HepG2 (cell line): ENCODE results near the gene AGTRAP. TPM values are rescaled to one million over a fixed set of nuclear protein-coding genes. Genes with fewer than 3 reads are reported as not detected.

ENCODE experiments used
- ATAC-seq: fragments of 200-7000 bp; cut with Tn5 transposase; 3 replicates; pipeline ENCODE4 v1.9.1; 2020; ENCODE audit warnings: mild to moderate bottlenecking, moderate library complexity
- BruUV-seq: library from RNA; stranded (reverse); fragments of 400-500 nt; replicated peaks from 2 replicates; lab custom pipeline; 2021; lab: Mats Ljungman, UMichigan
- CTCF ChIA-PET: fragments of 300-600 bp; formaldehyde crosslinking; extraction: SDS; loops from one replicate; lab custom pipeline; 2021; ENCODE audit warnings: low total read pairs, inconsistent platforms, low intra/inter-chr PET ratio; lab: Yijun Ruan, JAX
- POLR2A ChIA-PET: fragments of 350-600 bp; sonication (Branson Sonifier 250); formaldehyde crosslinking; loops from one replicate; lab custom pipeline; 2020; ENCODE audit warnings: antibody characterized with exemption, inconsistent platforms; lab: Yijun Ruan, JAX
- DNase-seq: peaks from one replicate; pipeline ENCODE4 v3.0.0-alpha.2; 2015; ENCODE audit warnings: low spot score
- FAIRE-seq: peaks from 3 replicates; lab custom pipeline; 2011; peaks lifted over from hg19 to GRCh38; lab: Jason Lieb, UNC
- H2AFZ ChIP-seq: one replicate; pipeline ENCODE4 v1.6.1; 2011; ENCODE audit warnings: low read length, inconsistent platforms
- H3K27ac ChIP-seq: fragments of 300-600 bp; 3 replicates; pipeline ENCODE4 v1.8.0; 2011; ENCODE audit warnings: mixed run types, mild to moderate bottlenecking, mixed read lengths, low read length, inconsistent platforms; ENCODE audit not compliant: insufficient read depth; ENCODE audit errors: extremely low read length
- H3K27me3 ChIP-seq, 2 experiments: fragments of 200-600 bp in 1 of 2; 2 replicates in 1 of 2; 3 replicates in 1 of 2; pipeline versions ENCODE4 v1.6.0 to v1.8.0; 2011; ENCODE audit warnings: low read length in 2 of 2, mild to moderate bottlenecking in 2 of 2, moderate library complexity in 2 of 2, inconsistent platforms in 1 of 2; ENCODE audit not compliant: insufficient read depth in 2 of 2, control insufficient read depth in 1 of 2
- H3K36me3 ChIP-seq, 2 experiments: fragments of 200-600 bp in 1 of 2; replicated peaks in 1 of 2; 2 replicates in 1 of 2; 3 replicates in 1 of 2; pipeline versions ENCODE4 v1.5.1 to v1.8.0; 2011; ENCODE audit warnings: low read length in 2 of 2, inconsistent platforms in 1 of 2; ENCODE audit not compliant: insufficient read depth in 2 of 2, control insufficient read depth in 1 of 2
- H3K4me1 ChIP-seq: 2 replicates; pipeline ENCODE4 v1.5.1; 2012; ENCODE audit warnings: low read length, inconsistent platforms; ENCODE audit not compliant: insufficient read depth
- H3K4me2 ChIP-seq: 2 replicates; pipeline ENCODE4 v1.6.0; 2011; ENCODE audit warnings: low read depth, low read length, inconsistent platforms
- H3K4me3 ChIP-seq, 3 experiments: fragments of 200-600 bp in 1 of 3; sonication (generic), shearing (Covaris generic) in 1 of 3; replicated peaks in 1 of 3; 2 replicates each; pipeline ENCODE4 v1.5.1; 2011 to 2016; ENCODE audit warnings: low read length in 3 of 3, inconsistent platforms in 2 of 3, low read depth in 2 of 3, mild to moderate bottlenecking in 2 of 3, control low read depth in 1 of 3, mixed read lengths in 1 of 3; ENCODE audit not compliant: insufficient read depth in 1 of 3
- H3K79me2 ChIP-seq: one replicate; pipeline ENCODE4 v1.6.1; 2011; ENCODE audit warnings: low read length, inconsistent platforms; ENCODE audit not compliant: insufficient read depth
- H3K9ac ChIP-seq: 2 replicates; pipeline ENCODE4 v1.6.0; 2011; ENCODE audit warnings: mild to moderate bottlenecking, low read depth, low read length, inconsistent platforms; ENCODE audit not compliant: insufficient read depth
- H3K9me3 ChIP-seq: 2 replicates; pipeline ENCODE4 v1.5.1; 2012; ENCODE audit warnings: mild to moderate bottlenecking, low read length
- H4K20me1 ChIP-seq: 2 replicates; pipeline ENCODE4 v1.6.0; 2011; ENCODE audit warnings: inconsistent platforms, mild to moderate bottlenecking, low read length, moderate library complexity; ENCODE audit not compliant: insufficient read depth
- FOXA1 ChIP-seq, 2 experiments: fragments of 450-650 bp in 1 of 2; sonication (generic) in 1 of 2; formaldehyde crosslinking in 1 of 2; IDR thresholded peaks; 2 replicates each; pipeline versions ENCODE4 v1.4.0 to v1.6.1; 2016 to 2020; ENCODE audit warnings: missing genetic modification reagents in 1 of 2
- WGBS: methylation state at CpG from one replicate; pipeline ENCODE4 v1.1.6; 2017; ENCODE audit warnings: low lambda C conversion rate; 5-methylcytosine and 5-hydroxymethylcytosine counted together
- in situ Hi-C: cut with HindIII; loops from 2 replicates; pipeline ENCODE4 v1.10.0; 2017; ENCODE audit warnings: low pct_unique_long_range_greater_than_20kb; ENCODE audit not compliant: extremely low pct_ligation_motif_present
- intact Hi-C: fragments of 100-400 bp; cut with micrococcal nuclease; formaldehyde crosslinking; loops from one replicate; pipeline ENCODE4 v1.10.0; 2022; ENCODE audit not compliant: unreplicated experiment
- polyA plus RNA-seq, 8 experiments: library from polyadenylated mRNA; depleted of rRNA in 3 of 8; stranded (reverse) in 7 of 8; unstranded in 1 of 8; fragments of >200 nt; fragmentation: Illumina TruSeq in 4 of 8; extraction: Trizol in 4 of 8; gene quantifications; 2 replicates each; pipeline versions ENCODE4 v1.2.1 to v1.2.3, GENCODE V29; 2011 to 2016; ENCODE audit warnings: low read depth in 4 of 8, missing spikeins in 1 of 8, mixed read lengths in 1 of 8; ENCODE audit not compliant: insufficient read depth in 1 of 8
- total RNA-seq, 5 experiments: library from RNA; depleted of rRNA; stranded (reverse); fragments of >200 nt; fragmentation: Illumina TruSeq; extraction: Trizol; gene quantifications; 2 replicates each; pipeline ENCODE4 v1.2.3, GENCODE V29; 2016; ENCODE audit warnings: low read depth in 1 of 5
- TF ChIP-seq, protein P1 (sequence below): sonication (generic); formaldehyde crosslinking; IDR thresholded peaks from 2 replicates; pipeline ENCODE4 v1.5.1; 2020; ENCODE audit warnings: mild to moderate bottlenecking, missing genetic modification reagents, moderate library complexity

AGTRAP gene
- total and polyA plus RNA-seq, 2 of the 13 experiments (the other 11 are each of a cell fraction or from before 2014, with no cell fraction given) = 28.3 to 32.0 TPM

DNA sequence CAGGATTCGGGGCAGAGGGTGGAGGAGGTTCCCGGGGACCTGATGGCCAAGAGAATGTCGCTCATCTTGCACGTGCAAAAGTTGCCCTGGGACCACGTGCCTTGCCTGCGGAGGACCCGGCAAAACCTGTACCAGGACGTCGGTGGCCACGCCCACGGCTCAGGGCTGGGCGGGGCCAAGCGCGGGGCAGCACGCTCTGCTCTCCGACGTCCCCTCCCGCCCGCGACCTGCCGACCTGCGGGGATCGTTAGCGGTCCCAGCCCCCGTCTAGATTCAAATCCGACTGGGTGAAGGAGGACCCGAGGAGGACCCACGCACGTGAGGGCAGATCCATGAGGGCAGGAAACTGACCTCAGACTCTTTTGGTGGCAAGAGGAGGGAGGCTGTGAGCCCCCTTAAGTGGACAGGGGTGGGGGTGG, 26.1 kb downstream of the AGTRAP start, which contains the start of gene C1orf167:
C1orf167 (plus strand) TSS at position 206 of the 419 bp plus-strand sequence. CDS start 2,208 bp downstream, outside the sequence.
- in situ Hi-C loops (no loop called here), intact Hi-C loops (no loop called here)
- Histone ChIP-seq H3K9me3 (no peaks in the 10 kb centered on the region), H2AFZ (no peak within 1 kb of the TSS), H3K79me2 (no peaks in the 10 kb centered on the region), H3K27me3 (peaks cover 12 to 41% of the 10 kb centered on the region in 2 experiments; a peak in 4 of 5 replicates), H3K4me1 (0 out of 2 replicates have a peak, but pooled peaks cover 6% of the 10 kb centered on the region), H3K9ac (no peak within 1 kb of the TSS), H3K27ac (no peak within 1 kb of the TSS), H3K4me2 (peak within 1 kb of the TSS; percentile 12; the same call in 1 of the 2 replicates), H3K36me3 (no peaks in the 10 kb centered on the region), H4K20me1 (no peaks in the 10 kb centered on the region), H3K4me3 (peak within 1 kb of the TSS in 1 of 3 experiments; percentile 11; a peak in 1 of 6 replicates)
- DNase-seq (no peak), ATAC-seq (peak; percentile 39; the same call in 2 of the 3 replicates), FAIRE-seq (no peak)
- ChIA-PET CTCF (interaction anchor here (1.4 kb wide), 1 partner anchor 23 kb away, joined by 4 read pairs; no protein-coding TSS in a partner anchor), POLR2A (interaction anchor here (1.3 kb wide), 1 partner anchor 9 kb away, joined by 3 read pairs; no protein-coding TSS in a partner anchor)
- no TSS peak for BruUV-seq
- 22% methylated on average over 5 of the region's 29 CpGs for WGBS
- TF ChIP-seq, protein P1, sequence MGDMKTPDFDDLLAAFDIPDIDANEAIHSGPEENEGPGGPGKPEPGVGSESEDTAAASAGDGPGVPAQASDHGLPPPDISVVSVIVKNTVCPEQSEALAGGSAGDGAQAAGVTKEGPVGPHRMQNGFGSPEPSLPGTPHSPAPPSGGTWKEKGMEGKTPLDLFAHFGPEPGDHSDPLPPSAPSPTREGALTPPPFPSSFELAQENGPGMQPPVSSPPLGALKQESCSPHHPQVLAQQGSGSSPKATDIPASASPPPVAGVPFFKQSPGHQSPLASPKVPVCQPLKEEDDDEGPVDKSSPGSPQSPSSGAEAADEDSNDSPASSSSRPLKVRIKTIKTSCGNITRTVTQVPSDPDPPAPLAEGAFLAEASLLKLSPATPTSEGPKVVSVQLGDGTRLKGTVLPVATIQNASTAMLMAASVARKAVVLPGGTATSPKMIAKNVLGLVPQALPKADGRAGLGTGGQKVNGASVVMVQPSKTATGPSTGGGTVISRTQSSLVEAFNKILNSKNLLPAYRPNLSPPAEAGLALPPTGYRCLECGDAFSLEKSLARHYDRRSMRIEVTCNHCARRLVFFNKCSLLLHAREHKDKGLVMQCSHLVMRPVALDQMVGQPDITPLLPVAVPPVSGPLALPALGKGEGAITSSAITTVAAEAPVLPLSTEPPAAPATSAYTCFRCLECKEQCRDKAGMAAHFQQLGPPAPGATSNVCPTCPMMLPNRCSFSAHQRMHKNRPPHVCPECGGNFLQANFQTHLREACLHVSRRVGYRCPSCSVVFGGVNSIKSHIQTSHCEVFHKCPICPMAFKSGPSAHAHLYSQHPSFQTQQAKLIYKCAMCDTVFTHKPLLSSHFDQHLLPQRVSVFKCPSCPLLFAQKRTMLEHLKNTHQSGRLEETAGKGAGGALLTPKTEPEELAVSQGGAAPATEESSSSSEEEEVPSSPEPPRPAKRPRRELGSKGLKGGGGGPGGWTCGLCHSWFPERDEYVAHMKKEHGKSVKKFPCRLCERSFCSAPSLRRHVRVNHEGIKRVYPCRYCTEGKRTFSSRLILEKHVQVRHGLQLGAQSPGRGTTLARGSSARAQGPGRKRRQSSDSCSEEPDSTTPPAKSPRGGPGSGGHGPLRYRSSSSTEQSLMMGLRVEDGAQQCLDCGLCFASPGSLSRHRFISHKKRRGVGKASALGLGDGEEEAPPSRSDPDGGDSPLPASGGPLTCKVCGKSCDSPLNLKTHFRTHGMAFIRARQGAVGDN (CRISPR knock-in tag) = 0 out of 2 replicates have a peak, but pooled peaks have one; percentile 21
- TF ChIP-seq FOXA1 (IDR thresholded peaks at IDR 0.05) (no peak), FOXA1 (CRISPR knock-in tag; IDR thresholded peaks at IDR 0.05) (no peak)
